GM18498 (cell line): Measurements from ENCODE around the gene SYNGR3.
A peak's percentile ranks its signal among the peaks of the same experiment; 100 is the strongest.

Source experiments
- ATAC-seq: cut with Tn5 transposase; IDR thresholded peaks from one replicate; pipeline ENCODE4 v1.9.1; 2021; ENCODE audit warnings: mild to moderate bottlenecking, moderate library complexity; ENCODE audit not compliant: unreplicated experiment

The SYNGR3 gene

DNA sequence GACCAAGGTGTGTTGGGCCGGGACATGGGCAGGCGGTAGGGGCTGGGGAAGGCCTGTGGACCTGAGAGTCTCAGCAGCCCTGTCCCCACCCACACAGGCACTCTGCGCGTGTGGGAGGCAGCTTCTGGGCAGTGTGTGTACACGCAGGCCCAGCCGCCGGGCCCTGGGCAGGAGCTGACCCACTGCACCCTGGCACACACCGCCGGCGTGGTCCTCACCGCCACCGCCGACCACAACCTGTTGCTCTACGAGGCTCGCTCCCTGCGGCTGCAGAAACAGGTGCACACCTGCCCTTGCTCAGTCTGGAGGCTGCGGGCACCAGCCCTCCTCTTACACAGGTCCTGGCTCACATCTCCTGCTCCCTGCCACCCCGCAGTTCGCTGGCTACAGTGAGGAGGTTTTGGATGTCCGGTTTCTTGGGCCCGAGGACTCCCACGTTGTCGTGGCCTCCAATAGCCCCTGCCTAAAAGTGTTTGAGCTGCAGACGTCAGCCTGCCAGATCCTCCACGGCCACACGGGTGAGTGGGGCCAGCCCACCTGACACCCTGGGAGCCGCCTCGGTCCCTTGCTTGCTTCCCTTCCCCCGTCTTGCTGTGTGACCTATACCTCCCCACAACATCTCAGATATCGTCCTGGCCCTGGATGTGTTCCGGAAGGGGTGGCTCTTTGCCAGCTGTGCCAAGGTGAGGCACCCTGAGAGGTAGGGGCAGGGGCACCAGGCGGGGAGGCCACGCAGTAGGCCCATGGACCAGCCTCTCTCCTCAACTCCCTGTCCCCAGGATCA, 14.1 kb upstream of the SYNGR3 start:
- no peak for ATAC-seq

DNA sequence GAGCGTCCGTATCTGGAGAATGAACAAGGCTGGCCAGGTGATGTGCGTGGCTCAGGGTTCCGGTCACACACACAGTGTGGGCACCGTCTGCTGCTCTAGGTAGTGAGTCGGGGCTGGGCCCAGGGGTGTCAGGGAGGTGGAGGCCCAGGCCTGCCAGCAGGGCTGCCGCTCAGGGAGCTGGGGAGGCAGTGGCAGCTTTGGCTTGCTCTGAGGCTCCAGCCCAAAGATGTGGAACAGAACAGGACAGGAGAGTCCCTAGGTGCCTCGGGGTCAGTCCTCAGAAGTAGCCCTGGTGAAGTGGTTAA, 13.6 kb upstream of the SYNGR3 start:
- ATAC-seq: no peak

DNA sequence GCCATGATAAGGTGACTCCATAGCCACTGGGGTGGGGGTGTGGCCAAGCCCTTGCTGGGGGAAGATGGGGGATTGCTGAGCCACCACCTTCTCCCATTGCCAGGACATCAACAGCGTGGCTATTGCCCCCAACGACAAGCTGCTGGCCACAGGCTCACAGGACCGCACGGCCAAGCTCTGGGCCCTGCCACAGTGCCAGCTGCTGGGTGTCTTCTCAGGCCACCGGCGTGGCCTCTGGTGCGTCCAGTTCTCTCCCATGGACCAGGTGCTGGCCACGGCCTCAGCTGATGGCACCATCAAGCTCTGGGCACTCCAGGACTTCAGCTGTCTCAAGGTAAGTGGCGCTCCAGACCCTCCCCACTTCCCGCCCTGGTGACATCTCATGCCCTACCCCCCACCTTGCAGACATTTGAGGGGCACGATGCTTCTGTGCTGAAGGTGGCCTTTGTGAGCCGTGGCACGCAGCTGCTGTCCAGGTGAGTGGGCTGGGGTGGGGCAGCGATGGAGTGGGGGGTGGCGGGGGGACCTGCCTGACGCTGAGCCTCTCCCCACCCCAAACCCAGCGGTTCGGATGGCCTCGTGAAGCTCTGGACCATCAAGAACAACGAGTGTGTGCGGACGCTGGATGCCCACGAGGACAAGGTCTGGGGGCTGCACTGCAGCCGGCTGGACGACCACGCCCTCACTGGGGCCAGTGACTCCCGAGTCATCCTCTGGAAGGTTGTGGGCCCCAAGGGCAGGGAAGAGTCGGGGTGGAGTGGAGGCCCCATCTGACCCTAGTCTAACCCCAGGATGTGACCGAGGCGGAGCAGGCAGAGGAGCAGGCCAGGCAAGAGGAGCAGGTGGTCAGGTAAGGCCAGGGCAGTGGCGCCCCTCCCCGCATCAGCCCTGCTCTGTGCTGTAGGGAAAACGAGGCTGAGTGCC, 12.6 kb upstream of the SYNGR3 start:
- ATAC-seq: no peak

DNA sequence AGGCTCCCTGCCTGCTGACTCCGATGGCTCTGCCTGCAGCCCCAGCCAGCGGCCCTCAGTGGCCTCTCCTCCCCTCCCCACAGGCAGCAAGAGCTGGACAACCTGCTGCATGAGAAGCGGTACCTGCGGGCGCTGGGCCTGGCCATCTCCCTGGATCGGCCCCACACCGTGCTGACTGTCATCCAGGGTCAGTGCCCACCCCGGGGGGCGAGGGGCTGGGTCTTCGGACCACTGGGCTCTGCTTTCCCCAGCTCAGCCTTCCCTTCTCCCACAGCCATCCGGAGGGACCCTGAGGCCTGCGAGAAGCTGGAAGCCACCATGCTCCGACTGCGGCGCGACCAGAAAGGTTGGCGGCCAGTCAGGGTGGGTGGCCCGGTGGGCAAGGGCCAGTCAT, 11.9 kb upstream of the SYNGR3 start:
- ATAC-seq: no peak

DNA sequence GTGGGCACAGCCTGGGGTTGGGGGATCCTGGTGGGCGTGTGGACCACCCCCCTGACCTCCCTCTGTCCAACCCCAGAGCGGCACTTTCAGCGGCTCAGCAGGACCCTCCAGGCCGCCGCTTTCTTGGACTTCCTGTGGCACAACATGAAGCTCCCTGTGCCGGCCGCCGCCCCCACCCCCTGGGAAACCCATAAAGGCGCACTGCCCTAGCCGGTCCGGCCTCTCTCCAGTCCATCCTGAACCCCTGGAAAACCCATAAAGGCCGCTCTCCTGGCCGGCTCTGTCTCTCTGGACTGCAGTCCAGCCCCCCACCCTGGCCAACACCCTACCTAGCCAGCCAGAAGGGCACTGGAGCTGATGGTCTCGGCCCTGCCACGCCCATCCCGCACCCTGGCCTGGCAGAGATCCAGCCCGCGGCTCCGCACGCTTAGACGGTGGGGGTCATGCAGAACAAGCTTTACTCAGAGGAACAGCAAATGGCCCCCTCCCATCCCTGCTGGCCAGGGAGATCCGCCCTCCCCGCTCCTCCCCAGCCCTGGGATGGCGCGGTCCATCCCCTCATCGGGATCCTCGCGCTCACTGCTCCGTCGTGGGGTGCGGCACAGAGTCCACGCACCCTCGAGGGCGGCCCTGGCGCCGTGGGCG, 11.2 kb upstream of the SYNGR3 start:
- ATAC-seq: no peak

- ATAC-seq: no peak
Observed at GRCh38 chr16:1979271-1980029, 10.3 kb upstream of the SYNGR3 start.

- ATAC-seq: no peak
Observed at GRCh38 chr16:1980030-1980769, 9.6 kb upstream of the SYNGR3 start.

- ATAC-seq: no peak
Observed at GRCh38 chr16:1980770-1981087, 9.0 kb upstream of the SYNGR3 start.

DNA sequence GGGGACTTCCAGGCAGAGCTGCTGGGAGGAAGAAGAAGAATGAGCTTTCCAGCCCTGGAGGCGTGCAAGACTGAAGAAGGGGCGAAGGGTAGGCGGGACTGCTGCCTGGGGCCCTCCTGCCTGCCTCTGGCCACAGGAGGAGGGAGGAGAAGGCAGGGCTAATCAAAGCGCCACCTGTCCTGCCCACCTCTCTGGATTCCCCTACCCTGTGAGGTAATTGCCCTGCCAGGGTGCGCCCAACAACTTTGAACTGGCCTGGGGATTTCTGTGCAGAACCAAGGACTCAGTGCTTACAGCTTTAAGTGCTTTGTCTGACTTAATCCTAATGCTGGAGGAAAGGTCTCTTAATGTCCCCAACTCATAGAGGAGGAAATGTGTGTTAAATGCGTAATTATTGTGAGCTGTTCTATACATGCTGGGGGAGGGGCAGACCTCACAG, 8.4 kb upstream of the SYNGR3 start, which contains the start of gene NOXO1:
Gene NOXO1, minus strand, starts transcription at position 72 of the 439 bp plus-strand sequence. CDS start 290 bp downstream, outside the sequence.
- no peak for ATAC-seq

DNA sequence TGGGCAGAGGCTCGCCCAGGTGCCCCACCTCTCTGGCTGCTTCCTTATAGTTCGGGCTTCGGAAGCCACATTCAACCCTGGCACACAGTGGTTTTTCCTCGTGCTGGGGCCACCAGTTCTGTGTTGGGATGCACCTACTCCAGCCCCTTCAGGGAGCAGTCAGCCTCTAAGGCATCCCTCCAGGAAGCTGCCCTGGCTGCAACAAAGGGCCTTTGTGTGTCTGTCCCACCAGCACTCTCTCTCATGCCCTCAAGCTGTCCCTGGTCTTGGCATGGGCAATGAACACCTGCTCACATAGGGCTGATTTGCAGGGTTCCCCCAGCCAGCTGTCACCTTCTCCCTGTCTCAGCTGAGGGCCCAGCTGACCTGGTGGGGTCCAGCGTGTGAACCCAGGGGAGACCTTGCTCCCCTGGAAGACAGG, 7.7 kb upstream of the SYNGR3 start:
- ATAC-seq: no peak

DNA sequence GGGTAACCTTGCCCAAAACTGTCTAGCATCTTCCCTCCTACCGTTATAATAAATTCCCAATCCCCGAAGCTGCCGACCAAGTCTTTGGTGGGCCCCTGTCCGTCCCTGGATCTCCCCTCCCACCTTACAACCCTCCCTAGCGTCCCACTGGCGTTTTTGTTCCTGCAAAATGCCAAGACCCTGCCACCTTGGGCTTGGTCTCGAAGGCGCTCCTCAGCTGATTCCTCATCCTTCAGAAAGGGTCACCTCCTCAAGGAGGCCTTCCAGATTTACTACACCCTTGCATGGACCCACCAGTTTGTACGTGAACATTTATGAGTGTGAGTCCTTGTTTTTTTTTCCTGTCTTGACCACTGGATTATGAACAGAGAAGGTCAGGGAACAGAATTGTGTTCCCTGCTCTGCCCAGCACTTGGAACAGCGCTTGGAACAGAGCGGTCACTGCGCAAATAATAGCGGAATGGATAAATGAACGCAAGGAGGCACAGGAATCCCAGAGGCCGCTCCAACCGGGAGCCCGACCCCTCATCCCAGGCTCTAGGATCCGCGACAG, 6.7 kb upstream of the SYNGR3 start:
- no peak for ATAC-seq

DNA sequence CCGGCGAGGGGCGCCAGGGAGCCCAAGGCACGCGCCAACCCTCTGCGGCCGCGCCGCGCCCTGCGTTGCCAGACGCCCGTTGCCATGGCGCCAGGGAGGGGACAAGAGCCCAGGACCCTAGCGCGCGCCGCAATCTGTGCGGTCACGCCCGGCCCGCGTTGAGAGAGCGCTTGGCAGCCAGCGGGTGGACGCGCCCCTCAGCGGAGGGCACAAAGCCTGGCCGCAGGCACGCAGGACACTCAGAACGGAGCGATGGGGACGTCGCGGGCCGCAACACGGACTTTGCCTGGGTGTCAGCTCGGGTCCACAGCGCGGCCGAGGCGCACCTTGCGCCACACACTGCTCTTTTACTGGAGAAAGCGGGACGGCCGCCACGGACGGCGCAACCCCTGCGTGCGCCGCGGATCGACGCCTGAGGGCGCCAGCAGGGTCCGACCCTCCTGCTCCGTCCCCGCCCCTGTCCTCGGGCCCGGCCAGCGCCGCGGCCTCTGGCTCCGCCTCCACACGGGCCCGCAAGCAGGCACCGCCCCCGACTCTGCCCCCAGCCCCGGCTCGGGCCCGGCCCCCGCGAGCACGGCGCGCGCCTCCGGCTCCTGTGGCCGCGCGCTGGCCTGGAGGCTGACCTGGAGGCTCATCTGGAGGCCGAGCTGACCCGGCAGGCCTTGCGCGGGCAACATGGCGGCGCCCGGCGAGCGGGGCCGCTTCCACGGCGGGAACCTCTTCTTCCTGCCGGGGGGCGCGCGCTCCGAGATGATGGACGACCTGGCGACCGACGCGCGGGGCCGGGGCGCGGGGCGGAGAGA, 6.0 kb upstream of the SYNGR3 start, which contains the start of gene GFER:
Gene GFER, plus strand, starts transcription at position 650 of the 803 bp plus-strand sequence. Its CDS starts 26 bp downstream, at position 676.
- ATAC-seq: peak; percentile 80

DNA sequence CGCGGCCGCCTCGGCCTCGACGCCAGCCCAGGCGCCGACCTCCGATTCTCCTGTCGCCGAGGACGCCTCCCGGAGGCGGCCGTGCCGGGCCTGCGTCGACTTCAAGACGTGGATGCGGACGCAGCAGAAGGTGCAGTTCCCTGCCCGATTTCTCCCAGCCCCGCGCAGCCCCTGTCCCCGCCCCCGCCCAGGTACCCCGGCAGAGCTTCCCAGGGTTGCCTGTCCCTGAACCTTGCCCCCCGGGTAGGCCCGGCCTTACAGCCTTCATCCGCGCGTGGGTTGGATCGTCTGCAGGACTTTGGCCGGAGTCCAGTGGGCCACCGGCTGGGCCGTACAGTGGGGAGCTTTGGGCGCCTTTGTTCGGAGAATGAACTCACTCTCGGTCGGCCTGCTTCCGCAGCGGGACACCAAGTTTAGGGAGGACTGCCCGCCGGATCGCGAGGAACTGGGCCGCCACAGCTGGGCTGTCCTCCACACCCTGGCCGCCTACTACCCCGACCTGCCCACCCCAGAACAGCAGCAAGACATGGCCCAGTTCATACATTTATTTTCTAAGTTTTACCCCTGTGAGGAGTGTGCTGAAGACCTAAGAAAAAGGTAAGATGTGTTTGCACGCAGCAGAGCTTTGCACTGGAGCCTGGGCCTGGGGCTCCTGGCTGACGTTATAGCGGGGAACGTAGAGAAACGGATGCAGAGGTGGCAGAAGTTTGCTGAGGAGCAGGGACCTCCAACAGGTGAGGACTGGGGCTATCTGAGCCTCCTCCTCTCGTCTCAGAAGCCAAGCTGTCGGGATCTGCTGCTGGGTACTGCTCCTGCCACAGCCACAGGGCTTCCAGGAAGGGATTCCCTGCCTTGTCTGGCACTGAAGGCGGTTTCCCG, 5.2 kb upstream of the SYNGR3 start:
- ATAC-seq: peak; percentile 4

- ATAC-seq: no peak
Observed at GRCh38 chr16:1985466-1986150, 4.2 kb upstream of the SYNGR3 start.

DNA sequence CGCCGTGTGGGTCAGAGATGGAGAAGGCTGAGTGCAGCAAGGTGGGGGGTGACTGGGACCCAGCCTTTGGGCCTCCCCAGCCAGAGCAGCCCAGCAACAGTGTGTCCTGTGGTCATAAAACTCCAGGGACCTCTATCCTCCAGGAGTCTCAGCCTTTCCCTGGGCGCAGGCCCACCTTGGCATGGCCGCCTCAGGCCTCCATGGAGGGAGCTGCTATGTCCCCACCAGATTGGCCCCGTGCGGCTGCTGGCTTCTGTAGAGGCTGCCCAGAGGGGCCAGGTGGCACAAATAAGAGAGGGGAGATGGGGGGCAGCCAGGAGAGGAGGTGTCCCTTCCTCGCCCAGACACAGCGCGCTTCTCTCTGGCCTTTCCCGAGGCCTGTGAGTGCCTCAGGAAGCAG, 2.6 kb upstream of the SYNGR3 start:
- ATAC-seq: no peak

GRCh38 chr16:1990101-1990350, 256 bp downstream of the SYNGR3 start:
- ATAC-seq: no peak

GRCh38 chr16:1990351-1991134, 773 bp downstream of the SYNGR3 start:
- ATAC-seq: peak; percentile 3
